Nephron (organoid): ENCODE results near the gene MGME1.
"Not testable (repeated sequence)": the region's sequence is repeated elsewhere in the genome, so short reads cannot be mapped to it uniquely, and the experiment has no call there.

Source experiments
- H3K27ac Mint-ChIP-seq, 3 experiments: 2 replicates each; pipeline ENCODE4 v1.8.0; 2020; ENCODE audit warnings: mixed read lengths in 3 of 3, mild to moderate bottlenecking in 2 of 3, moderate library complexity in 1 of 3
- H3K27me3 Mint-ChIP-seq: 2 replicates; pipeline ENCODE4 v1.8.0; 2021; ENCODE audit warnings: low read depth, mild to moderate bottlenecking, moderate library complexity, mixed read lengths
- H3K36me3 Mint-ChIP-seq: 2 replicates; pipeline ENCODE4 v1.8.0; 2020; ENCODE audit warnings: low read depth, mixed read lengths
- H3K4me1 Mint-ChIP-seq: 2 replicates; pipeline ENCODE4 v1.8.0; 2020; ENCODE audit warnings: mixed read lengths
- H3K4me3 Mint-ChIP-seq, 3 experiments: 2 replicates each; pipeline ENCODE4 v1.8.0; 2020; ENCODE audit warnings: mild to moderate bottlenecking in 3 of 3, mixed read lengths in 3 of 3, moderate library complexity in 2 of 3
- H3K9me3 Mint-ChIP-seq: 2 replicates; pipeline ENCODE4 v1.8.0; 2020; ENCODE audit warnings: mixed read lengths
- CTCF ChIP-seq, 3 experiments: fragments of 200-600 bp; sonication (generic); IDR thresholded peaks; one replicate each; pipeline ENCODE4 v1.5.0; 2021; ENCODE audit warnings: antibody characterized with exemption in 3 of 3; ENCODE audit not compliant: unreplicated experiment in 3 of 3

The MGME1 gene

GRCh38 chr20:18018100-18018499 is 49.3 kb downstream of the MGME1 start:
- H3K9me3 Mint-ChIP-seq = no peaks in the 10 kb centered on the region
- no peak for TF ChIP-seq CTCF (IDR thresholded peaks at IDR 0.05; ENCODE audit: unreplicated experiment in 3 of 3)
- H3K4me1 Mint-ChIP-seq = peaks cover 8% of the 10 kb centered on the region
- no peak overlapping the region for H3K27ac Mint-ChIP-seq
- H3K4me3 Mint-ChIP-seq = no peak overlapping the region
- no peaks in the 10 kb centered on the region for H3K36me3 Mint-ChIP-seq
- H3K27me3 Mint-ChIP-seq = peaks cover 11% of the 10 kb centered on the region

- Mint-ChIP-seq H3K36me3 (no peaks in the 10 kb centered on the region), H3K9me3 (no peaks in the 10 kb centered on the region), H3K27me3 (peaks cover 17% of the 10 kb centered on the region), H3K4me1 (peaks cover 8% of the 10 kb centered on the region), H3K4me3 (no peak overlapping the region), H3K27ac (no peak overlapping the region)
- TF ChIP-seq CTCF (IDR thresholded peaks at IDR 0.05; ENCODE audit: unreplicated experiment in 3 of 3) = no peak
Observed at GRCh38 chr20:18019068-18019467, 50.2 kb downstream of the MGME1 start.

GRCh38 chr20:18020931-18021330 is 52.1 kb downstream of the MGME1 start:
- H3K27me3 Mint-ChIP-seq = peaks cover 24% of the 10 kb centered on the region
- no peak for TF ChIP-seq CTCF (IDR thresholded peaks at IDR 0.05; ENCODE audit: unreplicated experiment in 3 of 3)
- H3K36me3 Mint-ChIP-seq = no peaks in the 10 kb centered on the region
- no peaks in the 10 kb centered on the region for H3K4me1 Mint-ChIP-seq
- H3K4me3 Mint-ChIP-seq = no peak overlapping the region
- no peaks in the 10 kb centered on the region for H3K9me3 Mint-ChIP-seq
- no peak overlapping the region for H3K27ac Mint-ChIP-seq

GRCh38 chr20:18024606-18025127 is 55.8 kb downstream of the MGME1 start:
- no peak for TF ChIP-seq CTCF (IDR thresholded peaks at IDR 0.05; ENCODE audit: unreplicated experiment in 3 of 3)
- H3K27me3 Mint-ChIP-seq = peaks cover 23% of the 10 kb centered on the region
- no peaks in the 10 kb centered on the region for H3K36me3 Mint-ChIP-seq
- no peak overlapping the region for H3K27ac Mint-ChIP-seq
- H3K4me1 Mint-ChIP-seq = no peaks in the 10 kb centered on the region
- no peak overlapping the region for H3K4me3 Mint-ChIP-seq
- H3K9me3 Mint-ChIP-seq = no peaks in the 10 kb centered on the region

GRCh38 chr20:18027011-18027410 is 58.2 kb downstream of the MGME1 start:
- not testable (repeated sequence) for H3K4me3 Mint-ChIP-seq, H3K27ac Mint-ChIP-seq, H3K9me3 Mint-ChIP-seq, H3K4me1 Mint-ChIP-seq, H3K36me3 Mint-ChIP-seq
- peaks cover 21% of the 10 kb centered on the region for H3K27me3 Mint-ChIP-seq

GRCh38 chr20:18030020-18030419 is 61.2 kb downstream of the MGME1 start:
- H3K27me3 Mint-ChIP-seq = peaks cover 18% of the 10 kb centered on the region
- peak overlapping the region in 1 of 3 experiments; percentile 10 for H3K27ac Mint-ChIP-seq
- no peak overlapping the region for H3K4me3 Mint-ChIP-seq
- H3K9me3 Mint-ChIP-seq = no peaks in the 10 kb centered on the region
- TF ChIP-seq CTCF (IDR thresholded peaks at IDR 0.05; ENCODE audit: unreplicated experiment in 3 of 3) = no peak
- H3K4me1 Mint-ChIP-seq = peaks cover 5% of the 10 kb centered on the region
- no peaks in the 10 kb centered on the region for H3K36me3 Mint-ChIP-seq
